HAP-1 (cell line): Measurements from ENCODE around the gene EIF5A2.
A peak's percentile ranks its signal among the peaks of the same experiment; 100 is the strongest.
"Not testable (repeated sequence)": the region's sequence is repeated elsewhere in the genome, so short reads cannot be mapped to it uniquely, and the experiment has no call there.

ENCODE experiments used
- DNase-seq, 2 experiments: peaks; one replicate each; pipeline ENCODE4 v3.0.0-alpha.2; 2016 to 2020; ENCODE audit warnings: low spot score in 2 of 2
- H3K27me3 ChIP-seq: fragments of 250-450 bp; sonication (Bioruptor Pico); 2 replicates; pipeline ENCODE4 v1.5.1; 2020; ENCODE audit warnings: low read depth, mild to moderate bottlenecking, moderate library complexity
- H3K36me3 ChIP-seq: fragments of 250-450 bp; sonication (Bioruptor Pico); replicated peaks from 2 replicates; pipeline ENCODE4 v1.5.1; 2020; ENCODE audit warnings: mild to moderate bottlenecking
- H3K4me1 ChIP-seq: fragments of 250-450 bp; sonication (Bioruptor Pico); 2 replicates; pipeline ENCODE4 v1.5.1; 2020; ENCODE audit warnings: mild to moderate bottlenecking
- H3K4me3 ChIP-seq: fragments of 250-450 bp; sonication (Bioruptor Pico); 2 replicates; pipeline ENCODE4 v1.5.1; 2020; ENCODE audit warnings: mild to moderate bottlenecking, moderate library complexity
- H3K9me3 ChIP-seq: fragments of 250-450 bp; sonication (Bioruptor Pico); 2 replicates; pipeline ENCODE4 v1.5.1; 2020; ENCODE audit warnings: mild to moderate bottlenecking, moderate library complexity
- in situ Hi-C: fragments of 300-500 bp; cut with MboI; formaldehyde crosslinking; loops from 3 replicates; pipeline ENCODE4 v1.14.3; 2020; ENCODE audit warnings: low sequenced_read_pairs, inconsistent platforms, mixed read lengths

The EIF5A2 gene

DNA sequence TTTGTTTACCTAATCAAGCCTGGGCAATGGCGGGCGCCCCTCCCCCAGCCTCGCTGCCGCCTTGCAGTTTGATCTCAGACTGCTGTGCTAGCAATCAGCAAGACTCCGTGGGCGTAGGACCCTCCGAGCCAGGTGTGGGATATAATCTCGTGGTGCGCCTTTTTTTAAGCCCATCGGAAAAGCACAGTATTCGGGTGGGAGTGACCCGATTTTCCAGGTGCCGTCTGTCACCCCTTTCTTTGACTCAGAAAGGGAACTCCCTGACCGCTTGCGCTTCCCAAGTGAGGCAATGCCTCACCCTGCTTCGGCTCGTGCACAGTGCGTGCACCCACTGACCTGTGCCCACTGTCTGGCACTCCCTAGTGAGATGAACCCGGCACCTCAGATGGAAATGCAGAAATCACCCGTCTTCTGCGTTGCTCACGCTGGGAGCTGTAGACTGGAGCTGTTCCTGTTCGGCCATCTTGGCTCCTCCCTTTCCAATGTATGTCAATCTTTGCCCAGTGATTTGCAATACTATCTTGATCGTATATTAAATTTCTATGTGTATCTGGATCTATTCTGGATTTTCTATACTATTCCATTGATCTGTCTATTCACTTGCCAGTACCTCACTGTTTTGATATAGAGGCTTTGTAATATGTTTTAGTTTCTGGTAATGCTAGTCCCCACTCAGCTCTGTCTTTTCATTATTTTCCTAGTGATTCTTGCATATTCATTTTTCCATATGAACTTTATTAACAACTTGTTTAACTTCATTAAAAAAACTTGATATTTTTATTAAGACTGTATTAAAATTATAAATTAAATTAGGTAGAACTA is 24.1 kb downstream of the EIF5A2 start:
- H3K4me1 ChIP-seq, H3K9me3 ChIP-seq, H3K36me3 ChIP-seq, in situ Hi-C loops, H3K4me3 ChIP-seq, DNase-seq, H3K27me3 ChIP-seq: not testable (repeated sequence)

GRCh38 chr3:170878688-170879087 is 29.7 kb downstream of the EIF5A2 start:
- H3K36me3 ChIP-seq, H3K4me1 ChIP-seq, H3K27me3 ChIP-seq, H3K9me3 ChIP-seq, in situ Hi-C loops, DNase-seq, H3K4me3 ChIP-seq: not testable (repeated sequence)

DNA sequence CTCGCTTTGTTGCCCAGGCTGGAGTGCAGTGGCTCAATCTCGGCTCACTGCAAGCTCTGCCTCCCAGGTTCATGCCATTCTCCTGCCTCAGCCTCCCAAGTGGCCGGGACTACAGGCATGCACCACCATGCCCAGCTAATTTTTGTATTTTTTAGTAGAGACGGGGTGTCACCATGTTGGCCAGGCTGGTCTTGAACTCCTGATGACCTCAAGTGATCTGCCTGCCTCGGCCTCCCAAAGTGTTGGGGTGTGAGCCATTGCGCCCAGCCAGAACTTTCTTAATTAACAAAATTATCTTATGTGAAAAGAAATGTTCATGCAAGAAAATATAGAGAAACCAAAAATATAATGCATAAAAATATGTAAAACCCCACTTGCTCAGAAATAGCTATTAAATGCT is 31.1 kb downstream of the EIF5A2 start:
- H3K27me3 ChIP-seq, H3K36me3 ChIP-seq, DNase-seq, H3K9me3 ChIP-seq, in situ Hi-C loops, H3K4me3 ChIP-seq, H3K4me1 ChIP-seq: not testable (repeated sequence)

DNA sequence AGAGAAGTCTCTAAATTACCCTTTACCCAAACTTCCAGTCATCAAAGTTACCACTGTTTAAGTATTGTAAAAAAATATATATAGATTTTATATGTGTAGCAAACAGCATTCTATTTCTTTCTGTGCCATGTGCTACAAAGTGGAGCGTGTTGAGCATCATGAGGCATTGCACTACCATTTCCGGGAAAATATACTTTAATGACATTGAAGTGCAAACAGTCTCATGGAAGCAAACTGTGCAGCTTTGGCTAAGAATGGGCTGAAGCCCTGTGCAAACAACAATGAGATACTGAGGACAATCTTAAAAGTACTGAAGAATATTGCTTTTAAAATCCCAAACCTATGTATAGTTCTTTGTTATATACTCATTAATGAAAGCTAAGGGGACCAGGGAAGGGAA is 31.9 kb downstream of the EIF5A2 start:
- in situ Hi-C loops = no loop called here
- no peak for DNase-seq
- H3K36me3 ChIP-seq = no peaks in the 10 kb centered on the region
- H3K4me1 ChIP-seq = no peaks in the 10 kb centered on the region
- H3K9me3 ChIP-seq = no peaks in the 10 kb centered on the region
- no peaks in the 10 kb centered on the region for H3K27me3 ChIP-seq
- no peak overlapping the region for H3K4me3 ChIP-seq

DNA sequence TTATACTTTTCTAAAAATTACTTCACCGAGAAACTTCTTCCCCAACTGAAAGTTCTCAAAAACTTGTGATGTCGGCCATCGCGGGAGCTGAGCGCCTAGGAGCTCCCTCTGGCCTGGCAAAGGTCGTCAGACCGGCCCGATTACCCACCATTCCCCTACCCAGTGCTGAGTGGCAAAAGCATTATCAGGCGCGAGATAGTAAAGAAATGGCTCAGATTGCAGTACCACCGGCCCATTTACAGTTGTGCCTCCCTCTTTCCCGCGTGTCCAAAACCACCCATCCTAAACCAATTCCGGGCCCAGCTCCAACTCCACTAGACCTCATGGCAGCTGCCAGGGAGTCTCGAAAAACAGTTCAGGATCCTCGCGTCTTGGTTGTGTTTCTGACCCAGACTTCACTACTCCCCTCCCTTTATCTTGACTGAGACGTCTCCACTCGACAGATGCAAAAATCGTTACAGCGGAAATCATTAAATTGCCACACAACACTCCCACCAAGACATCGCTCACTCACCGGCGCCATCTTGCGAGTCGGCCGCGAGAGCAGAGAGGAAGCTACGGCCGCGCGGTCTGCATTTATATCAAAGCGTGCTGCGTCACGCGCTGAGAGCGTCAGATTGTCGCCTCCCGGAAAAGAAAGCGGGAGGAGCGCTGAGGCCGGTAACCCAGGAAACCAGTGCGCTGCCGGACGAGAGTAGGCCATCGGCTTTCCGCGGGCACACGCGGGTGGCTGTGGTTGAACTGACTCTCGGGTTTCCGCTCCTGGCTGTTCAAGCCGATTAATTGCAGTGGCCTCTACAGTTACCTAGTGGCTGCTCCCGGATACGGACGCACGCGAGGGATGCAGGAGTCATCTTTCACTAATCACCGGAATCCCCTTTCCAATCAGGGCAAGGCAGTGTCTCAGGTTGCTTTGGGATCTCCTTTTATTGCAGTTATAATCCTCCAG is 38.5 kb downstream of the EIF5A2 start, which contains the start of gene RPL22L1:
TSS of gene RPL22L1 (minus strand) at position 551 of the 949 bp plus-strand sequence. CDS start at position 523, 28 bp downstream.
- DNase-seq = peak; percentile 93 to 95
- peak within 1 kb of the TSS; percentile 77 for H3K4me3 ChIP-seq
- no peaks in the 10 kb centered on the region for H3K9me3 ChIP-seq
- H3K36me3 ChIP-seq = peaks cover 43% of the 10 kb centered on the region
- peaks cover 10% of the 10 kb centered on the region; the same call in 1 of the 2 replicates for H3K4me1 ChIP-seq
- H3K27me3 ChIP-seq = no peaks in the 10 kb centered on the region
- in situ Hi-C loops = no loop called here

DNA sequence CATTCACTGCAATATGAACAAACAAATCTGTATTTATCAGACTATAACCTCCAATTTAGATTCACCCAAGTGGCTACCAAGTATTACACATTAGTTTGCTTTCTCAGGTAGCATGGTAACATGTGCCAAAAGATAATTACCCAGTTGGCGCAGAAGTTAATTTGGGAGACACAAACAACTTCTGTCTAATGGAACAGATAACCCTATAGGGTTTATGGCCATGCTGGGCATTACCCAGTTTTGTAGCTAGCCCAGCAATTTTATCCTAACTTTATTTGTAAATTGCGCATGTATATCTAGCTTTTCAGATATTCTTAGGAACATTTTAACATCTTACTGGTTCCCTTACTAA is 39.2 kb downstream of the EIF5A2 start:
- H3K36me3 ChIP-seq = peaks cover 43% of the 10 kb centered on the region
- H3K9me3 ChIP-seq = no peaks in the 10 kb centered on the region
- no peaks in the 10 kb centered on the region for H3K27me3 ChIP-seq
- in situ Hi-C loops = no loop called here
- peaks cover 10% of the 10 kb centered on the region; the same call in 1 of the 2 replicates for H3K4me1 ChIP-seq
- H3K4me3 ChIP-seq = peak overlapping the region; percentile 77
- no peak for DNase-seq

GRCh38 chr3:170868577-170869238 is 39.7 kb downstream of the EIF5A2 start:
- H3K36me3 ChIP-seq = peaks cover 43% of the 10 kb centered on the region
- in situ Hi-C loops = no loop called here

DNA sequence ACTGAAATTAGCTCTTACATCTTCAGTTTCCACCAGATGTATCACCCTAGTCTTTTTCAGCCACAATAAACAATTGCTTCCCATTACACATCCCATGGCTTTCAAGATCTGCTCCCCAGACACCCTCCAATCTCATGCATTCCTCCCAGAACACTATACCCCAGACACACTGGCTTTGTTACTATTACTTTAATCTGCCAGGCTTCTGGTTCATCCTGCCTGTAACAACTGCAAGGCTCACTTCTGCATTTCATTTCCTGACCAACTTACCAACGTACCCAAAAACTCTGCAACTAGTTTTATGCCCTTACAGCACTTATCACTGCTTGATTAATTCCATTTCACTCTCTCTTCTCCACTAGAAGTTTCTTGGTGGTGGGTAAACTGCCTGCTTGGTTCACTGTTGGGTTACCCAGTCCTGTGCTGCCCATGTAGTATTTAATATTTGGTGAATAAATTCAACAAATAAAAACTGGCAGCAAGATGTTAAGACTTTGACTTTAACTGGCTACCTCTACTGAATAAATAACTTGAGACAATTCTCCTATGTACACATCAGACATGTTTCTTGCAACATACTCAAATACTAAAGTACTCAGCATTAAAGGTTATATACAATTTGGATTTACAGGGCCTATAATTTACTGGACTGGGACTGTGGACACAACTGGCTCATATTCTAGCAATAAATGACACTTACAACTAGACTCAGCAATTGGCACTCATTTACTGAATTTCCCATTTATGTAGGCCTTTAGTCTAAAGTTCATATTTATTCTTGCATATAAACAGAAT is 41.1 kb downstream of the EIF5A2 start:
- H3K9me3 ChIP-seq = no peaks in the 10 kb centered on the region
- no peaks in the 10 kb centered on the region for H3K27me3 ChIP-seq
- H3K4me1 ChIP-seq = peaks cover 10% of the 10 kb centered on the region; the same call in 1 of the 2 replicates
- peak overlapping the region; percentile 77; the same call in 1 of the 2 replicates for H3K4me3 ChIP-seq
- in situ Hi-C loops = no loop called here
- no peak for DNase-seq
- peaks cover 43% of the 10 kb centered on the region for H3K36me3 ChIP-seq

More at GRCh38 chr3:170868577-170869238, 39.7 kb downstream of the EIF5A2 start:
- peak overlapping the region; percentile 77 for H3K4me3 ChIP-seq
- DNase-seq = no peak
- H3K27me3 ChIP-seq = no peaks in the 10 kb centered on the region
- H3K4me1 ChIP-seq = peaks cover 10% of the 10 kb centered on the region; the same call in 1 of the 2 replicates
- no peaks in the 10 kb centered on the region for H3K9me3 ChIP-seq

- peaks cover 43% of the 10 kb centered on the region for H3K36me3 ChIP-seq
- no peak for DNase-seq
- H3K4me1 ChIP-seq = peaks cover 10% of the 10 kb centered on the region; the same call in 1 of the 2 replicates
- no peak overlapping the region for H3K4me3 ChIP-seq
- in situ Hi-C loops = no loop called here
- no peaks in the 10 kb centered on the region for H3K9me3 ChIP-seq
- no peaks in the 10 kb centered on the region for H3K27me3 ChIP-seq
Measured at GRCh38 chr3:170866499-170866898, 41.9 kb downstream of the EIF5A2 start.

DNA sequence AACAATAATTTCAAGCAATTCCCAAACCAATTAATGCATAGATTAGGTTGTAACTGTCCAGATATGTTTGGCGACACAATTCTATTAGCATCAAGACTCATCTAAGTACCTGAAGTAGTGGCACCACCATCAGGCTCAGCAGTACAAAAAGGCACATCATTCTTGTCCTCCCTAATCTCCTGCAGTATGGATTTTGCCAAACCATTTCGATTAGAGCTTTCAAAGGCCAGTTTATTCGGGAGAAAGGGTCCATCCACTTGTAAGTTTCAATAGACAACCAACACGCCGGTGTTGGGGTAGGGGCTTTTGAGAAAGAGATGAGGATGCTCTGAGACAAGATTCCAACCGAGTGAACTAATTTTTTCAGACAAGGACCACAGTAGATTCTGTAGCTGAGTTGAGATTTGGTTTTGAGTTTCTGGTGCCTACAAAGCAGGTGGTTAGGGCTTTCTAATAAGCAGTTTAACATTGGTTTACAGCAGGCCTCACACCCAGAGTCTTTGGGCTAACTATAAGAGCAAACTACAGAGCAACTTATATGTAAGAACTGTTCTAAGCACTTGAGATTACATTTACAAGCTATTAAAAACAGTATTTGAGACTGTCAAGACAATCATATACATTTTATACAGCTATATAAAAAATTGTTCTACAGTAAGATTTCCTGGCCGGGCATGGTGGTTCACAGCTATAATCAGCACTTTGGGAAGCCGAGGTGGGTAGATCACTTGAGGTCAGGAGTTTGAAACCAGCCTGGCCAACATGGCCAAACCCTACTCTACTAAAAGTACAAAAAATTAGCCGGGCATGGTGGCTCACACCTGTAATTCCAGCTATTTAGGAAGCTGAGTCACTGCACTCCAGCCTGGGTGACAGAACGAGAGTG is 43.0 kb downstream of the EIF5A2 start:
- Histone ChIP-seq H3K27me3 (no peaks in the 10 kb centered on the region), H3K4me1 (peaks cover 10% of the 10 kb centered on the region; the same call in 1 of the 2 replicates), H3K36me3 (peaks cover 43% of the 10 kb centered on the region), H3K9me3 (no peaks in the 10 kb centered on the region), H3K4me3 (no peak overlapping the region)
- DNase-seq = no peak
- in situ Hi-C loops = no loop called here

- in situ Hi-C loops = no loop called here
- DNase-seq = no peak
- Histone ChIP-seq H3K4me1 (peaks cover 10% of the 10 kb centered on the region; the same call in 1 of the 2 replicates), H3K27me3 (no peaks in the 10 kb centered on the region), H3K4me3 (no peak overlapping the region), H3K36me3 (peaks cover 42% of the 10 kb centered on the region), H3K9me3 (no peaks in the 10 kb centered on the region)
Measured at GRCh38 chr3:170864525-170865208, 43.8 kb downstream of the EIF5A2 start.

GRCh38 chr3:170863816-170864215 is 44.6 kb downstream of the EIF5A2 start:
- Histone ChIP-seq H3K27me3 (no peaks in the 10 kb centered on the region), H3K4me1 (peaks cover 10% of the 10 kb centered on the region; the same call in 1 of the 2 replicates), H3K4me3 (no peak overlapping the region), H3K9me3 (no peaks in the 10 kb centered on the region), H3K36me3 (peaks cover 35% of the 10 kb centered on the region)
- in situ Hi-C loops = no loop called here
- no peak for DNase-seq
